GM21576 (cell line): ENCODE measurements around the gene TXNRD1.
"Not testable (repeated sequence)": the region's sequence is repeated elsewhere in the genome, so short reads cannot be mapped to it uniquely, and the experiment has no call there.

Source experiments
- ATAC-seq: cut with Tn5 transposase; IDR thresholded peaks from one replicate; pipeline ENCODE4 v1.9.1; 2021; ENCODE audit warnings: mild to moderate bottlenecking, moderate library complexity; ENCODE audit not compliant: unreplicated experiment

Gene TXNRD1

GRCh38 chr12:104215638-104216297, at the start of gene TXNRD1:
TXNRD1 (plus strand) TSS chr12:104215779; CDS start chr12:104215803, 24 bp downstream.
- ATAC-seq: peak; percentile 90

GRCh38 chr12:104165801-104166200, 49.8 kb upstream of the TXNRD1 start:
- no peak for ATAC-seq

GRCh38 chr12:104166465-104166864, 49.1 kb upstream of the TXNRD1 start:
- ATAC-seq: no peak

GRCh38 chr12:104167519-104168458, 47.8 kb upstream of the TXNRD1 start:
- no peak for ATAC-seq

- ATAC-seq: no peak
These were observed 47.0 kb upstream of the TXNRD1 start for GRCh38 chr12:104168596-104168995.

- no peak for ATAC-seq
These were observed 43.6 kb upstream of the TXNRD1 start for GRCh38 chr12:104171785-104172569.

- no peak for ATAC-seq
These were observed 43.0 kb upstream of the TXNRD1 start for GRCh38 chr12:104172570-104172947.

GRCh38 chr12:104173804-104174203, 41.8 kb upstream of the TXNRD1 start:
- ATAC-seq: not testable (repeated sequence)

- ATAC-seq: no peak
These were observed 39.8 kb upstream of the TXNRD1 start for GRCh38 chr12:104175726-104176247.

GRCh38 chr12:104177336-104177662, 38.3 kb upstream of the TXNRD1 start:
- ATAC-seq: no peak

GRCh38 chr12:104177663-104178501, 37.7 kb upstream of the TXNRD1 start:
- ATAC-seq: no peak

GRCh38 chr12:104180374-104180773, 35.2 kb upstream of the TXNRD1 start:
- ATAC-seq: no peak

GRCh38 chr12:104181313-104181712, 34.3 kb upstream of the TXNRD1 start:
- ATAC-seq: no peak

- no peak for ATAC-seq
These were observed 33.4 kb upstream of the TXNRD1 start for GRCh38 chr12:104182144-104182543.

- ATAC-seq: no peak
These were observed 32.8 kb upstream of the TXNRD1 start for GRCh38 chr12:104182621-104183378.

- no peak for ATAC-seq
These were observed 32.1 kb upstream of the TXNRD1 start for GRCh38 chr12:104183443-104183842.

GRCh38 chr12:104187446-104188155, 28.0 kb upstream of the TXNRD1 start:
- ATAC-seq: no peak

GRCh38 chr12:104188534-104188933, 27.0 kb upstream of the TXNRD1 start:
- no peak for ATAC-seq
